WTC11 (cell line): Measurements from ENCODE around the gene DNPH1. TPM values are rescaled to one million over a fixed set of nuclear protein-coding genes. Genes with fewer than 3 reads are reported as not detected.

Source experiments
- ATAC-seq: fragments of 200-7000 bp; cut with Tn5 transposase; 2 replicates; pipeline ENCODE4 v1.10.0; 2021; ENCODE audit warnings: mild to moderate bottlenecking, moderate library complexity
- CTCF ChIA-PET: fragments of 300-600 bp; sonication (Branson Sonifier 250); formaldehyde crosslinking; loops from one replicate; lab custom pipeline; 2021; ENCODE audit warnings: antibody characterized with exemption; lab: Charles Lee
- POLR2A ChIA-PET: fragments of 350-600 bp; sonication (Branson Sonifier 250); formaldehyde crosslinking; loops from one replicate; lab custom pipeline; 2021; ENCODE audit warnings: antibody characterized with exemption; lab: Charles Lee
- DNase-seq: peaks from one replicate; pipeline ENCODE4 v3.0.0; 2021; ENCODE audit warnings: low spot score
- H3K27ac Mint-ChIP-seq: 2 replicates; pipeline ENCODE4 v1.8.0; 2021; ENCODE audit warnings: mixed read lengths
- H3K27me3 Mint-ChIP-seq: 2 replicates; pipeline ENCODE4 v1.8.0; 2021; ENCODE audit warnings: low read depth, mild to moderate bottlenecking, moderate library complexity, mixed read lengths
- H3K36me3 Mint-ChIP-seq: 2 replicates; pipeline ENCODE4 v1.8.0; 2021; ENCODE audit warnings: mixed read lengths
- H3K4me1 Mint-ChIP-seq: 2 replicates; pipeline ENCODE4 v1.8.0; 2022; ENCODE audit warnings: mixed read lengths
- H3K4me3 Mint-ChIP-seq: 2 replicates; pipeline ENCODE4 v1.8.0; 2021; ENCODE audit warnings: mild to moderate bottlenecking, moderate library complexity, mixed read lengths
- H3K9me3 Mint-ChIP-seq: 2 replicates; pipeline ENCODE4 v1.8.0; 2021; ENCODE audit warnings: mixed read lengths
- ATF6 ChIP-seq: sonication (generic); formaldehyde crosslinking; IDR thresholded peaks from 2 replicates; pipeline ENCODE4 v1.8.1; 2023; ENCODE audit warnings: mild to moderate bottlenecking, missing genetic modification reagents
- E2F1 ChIP-seq: sonication (generic); formaldehyde crosslinking; IDR thresholded peaks from 2 replicates; pipeline ENCODE4 v1.8.0; 2022; ENCODE audit warnings: mild to moderate bottlenecking, missing genetic modification reagents
- ERG ChIP-seq: fragments of 250-450 bp; sonication (Bioruptor Pico); IDR thresholded peaks from 2 replicates; pipeline ENCODE4 v1.8.0; 2021; ENCODE audit warnings: mild to moderate bottlenecking
- FOXP4 ChIP-seq: sonication (generic); formaldehyde crosslinking; IDR thresholded peaks from 2 replicates; pipeline ENCODE4 v1.8.0; 2022; ENCODE audit warnings: mild to moderate bottlenecking, missing genetic modification reagents
- GABPB1 ChIP-seq: sonication (generic); formaldehyde crosslinking; IDR thresholded peaks from 2 replicates; pipeline ENCODE4 v1.8.1; 2023; ENCODE audit warnings: mild to moderate bottlenecking, missing genetic modification reagents
- NFATC4 ChIP-seq: fragments of 250-450 bp; sonication (Bioruptor Pico); IDR thresholded peaks from 2 replicates; pipeline ENCODE4 v1.9.0; 2021; ENCODE audit warnings: mild to moderate bottlenecking
- STAT6 ChIP-seq: sonication (generic); formaldehyde crosslinking; conservative IDR thresholded peaks from 2 replicates; pipeline ENCODE4 v1.8.1; 2023; ENCODE audit warnings: mild to moderate bottlenecking, low read depth, missing genetic modification reagents, moderate library complexity
- ZNF317 ChIP-seq: sonication (generic); formaldehyde crosslinking; IDR thresholded peaks from 2 replicates; pipeline ENCODE4 v1.8.1; 2023; ENCODE audit warnings: low read depth, mild to moderate bottlenecking, moderate library complexity, missing genetic modification reagents, borderline replicate concordance
- total RNA-seq: library from RNA; stranded (reverse); gene quantifications from 3 replicates; pipeline ENCODE4 v1.2.3, GENCODE V29; 2021

Gene DNPH1
- total RNA-seq, 1 experiment from 2014 or later = 48.4 TPM

- no peak for DNase-seq
- Mint-ChIP-seq H3K36me3 (no peaks in the 10 kb centered on the region), H3K27me3 (no peaks in the 10 kb centered on the region; the same call in 1 of the 2 replicates), H3K9me3 (no peaks in the 10 kb centered on the region), H3K27ac (0 out of 2 replicates have a peak overlapping the region, but pooled peaks have one; percentile 8), H3K4me1 (peaks cover 21% of the 10 kb centered on the region), H3K4me3 (no peak overlapping the region)
- ChIA-PET POLR2A (no interaction called here), CTCF (interaction anchor here (0.5 to 4.8 kb wide), 15 partner anchors 14 to 244 kb away, joined by 3 to 27 read pairs (median 7); partner anchors contain the start of genes CRIP3, DLK2, DNPH1 and SLC22A7)
- ATAC-seq = no peak
- TF ChIP-seq NFATC4 (no peak), GABPB1 (CRISPR knock-in tag) (peak; percentile 84)
Measured at GRCh38 chr6:43262000-43262779, 32.9 kb upstream of the DNPH1 start.

GRCh38 chr6:43261198-43261597 is 31.9 kb upstream of the DNPH1 start:
- ATAC-seq (no peak), DNase-seq (no peak)
- Mint-ChIP-seq H3K9me3 (no peaks in the 10 kb centered on the region), H3K4me1 (peaks cover 17% of the 10 kb centered on the region), H3K36me3 (no peaks in the 10 kb centered on the region), H3K27ac (no peak overlapping the region), H3K4me3 (no peak overlapping the region), H3K27me3 (no peaks in the 10 kb centered on the region; the same call in 1 of the 2 replicates)
- POLR2A ChIA-PET = no interaction called here
- TF ChIP-seq FOXP4 (CRISPR knock-in tag) (no peak), ERG (CRISPR knock-in tag) (no peak), STAT6 (CRISPR knock-in tag) (no peak), ZNF317 (CRISPR knock-in tag) (no peak)
- CTCF ChIA-PET = interaction anchor here (0.6 to 4.8 kb wide), 3 partner anchors 26 to 181 kb away, joined by 4 to 27 read pairs (median 19); no protein-coding TSS in a partner anchor

- H3K27me3 Mint-ChIP-seq = no peaks in the 10 kb centered on the region; the same call in 1 of the 2 replicates
- POLR2A ChIA-PET = no interaction called here
- CTCF ChIA-PET = interaction anchor here (3.3 kb wide), 1 partner anchor 95 kb away, joined by 19 read pairs; no protein-coding TSS in a partner anchor
- no peak for ATAC-seq
- no peaks in the 10 kb centered on the region for H3K36me3 Mint-ChIP-seq
- H3K4me1 Mint-ChIP-seq = peaks cover 17% of the 10 kb centered on the region
- DNase-seq = no peak
- no peak overlapping the region for H3K4me3 Mint-ChIP-seq
- no peak overlapping the region for H3K27ac Mint-ChIP-seq
- no peaks in the 10 kb centered on the region for H3K9me3 Mint-ChIP-seq
- no peak for TF ChIP-seq E2F1 (CRISPR knock-in tag)
- TF ChIP-seq ATF6 = no peak
Measured at GRCh38 chr6:43260791-43261190, 31.5 kb upstream of the DNPH1 start.
